HG02571 (cell line): ENCODE results near the gene LTF.
"Not testable (repeated sequence)": the region's sequence is repeated elsewhere in the genome, so short reads cannot be mapped to it uniquely, and the experiment has no call there.

Source experiments
- ATAC-seq: cut with Tn5 transposase; IDR thresholded peaks from one replicate; pipeline ENCODE4 v1.9.1; 2021; ENCODE audit warnings: mild to moderate bottlenecking, moderate library complexity; ENCODE audit not compliant: unreplicated experiment

The LTF gene

GRCh38 chr3:46464326-46465195 lies at the start of gene LTF:
Gene LTF (minus strand): TSS chr3:46464905. CDS start chr3:46464867, 38 bp downstream.
- ATAC-seq: no peak

GRCh38 chr3:46512191-46512749 lies 47.6 kb upstream of the LTF start:
- no peak for ATAC-seq

- ATAC-seq: no peak
Observed at GRCh38 chr3:46509661-46510187, 45.0 kb upstream of the LTF start.

GRCh38 chr3:46508850-46509591 lies 44.3 kb upstream of the LTF start:
- no peak for ATAC-seq

- ATAC-seq: no peak
Observed at GRCh38 chr3:46506526-46506925, 41.8 kb upstream of the LTF start.

GRCh38 chr3:46505953-46506352 lies 41.2 kb upstream of the LTF start:
- ATAC-seq: no peak

- ATAC-seq: no peak
Observed at GRCh38 chr3:46504789-46505188, 40.1 kb upstream of the LTF start.

- no peak for ATAC-seq
Observed at GRCh38 chr3:46503200-46503874, 38.6 kb upstream of the LTF start.

GRCh38 chr3:46501702-46502101 lies 37.0 kb upstream of the LTF start:
- no peak for ATAC-seq

- ATAC-seq: no peak
Observed at GRCh38 chr3:46500656-46501635, 36.2 kb upstream of the LTF start.

- ATAC-seq: no peak
Observed at GRCh38 chr3:46498916-46499519, 34.3 kb upstream of the LTF start.

GRCh38 chr3:46497556-46498265 lies 33.0 kb upstream of the LTF start, which contains the start of gene RTP3:
Gene RTP3 (plus strand): TSS chr3:46497976. CDS start chr3:46498063, 87 bp downstream.
- ATAC-seq: no peak

GRCh38 chr3:46496746-46497555 lies 32.2 kb upstream of the LTF start:
- ATAC-seq: no peak

- ATAC-seq: no peak
Observed at GRCh38 chr3:46495901-46496456, 31.3 kb upstream of the LTF start.

GRCh38 chr3:46494491-46494890 lies 29.8 kb upstream of the LTF start:
- not testable (repeated sequence) for ATAC-seq

GRCh38 chr3:46492890-46493547 lies 28.3 kb upstream of the LTF start:
- ATAC-seq: no peak
